GM23338 (cell line): ENCODE results near the gene DLG5. TPM values are rescaled to one million over a fixed set of nuclear protein-coding genes. Genes with fewer than 3 reads are reported as not detected.

Experiments
- ATAC-seq: fragments of 200-7000 bp; cut with Tn5 transposase; 3 replicates; pipeline ENCODE4 v1.9.1; 2020
- DNase-seq: peaks from one replicate; pipeline ENCODE4 v3.0.0-alpha.2; 2015; ENCODE audit warnings: low spot score
- H2AFZ ChIP-seq: fragments of 200-600 bp; sonication (generic); 2 replicates; pipeline ENCODE4 v1.8.0; 2016; ENCODE audit warnings: antibody characterized with exemption, mild to moderate bottlenecking, moderate library complexity
- H3F3A ChIP-seq: fragments of 200-600 bp; sonication (generic); replicated peaks from 2 replicates; pipeline ENCODE4 v1.8.0; 2017; ENCODE audit warnings: antibody characterized with exemption, mixed run types, low read depth
- H3K27ac ChIP-seq: fragments of 200-600 bp; sonication (generic); 2 replicates; pipeline ENCODE4 v1.6.1; 2016; ENCODE audit warnings: low read depth
- H3K27me3 ChIP-seq: fragments of 200-600 bp; sonication (generic); 2 replicates; pipeline ENCODE4 v1.8.0; 2016; ENCODE audit warnings: mild to moderate bottlenecking, mixed run types, moderate library complexity; ENCODE audit not compliant: insufficient read depth
- H3K36me3 ChIP-seq: fragments of 200-600 bp; sonication (generic); 2 replicates; pipeline ENCODE4 v1.8.0; 2016; ENCODE audit warnings: mild to moderate bottlenecking; ENCODE audit not compliant: insufficient read depth
- H3K4me1 ChIP-seq: fragments of 200-600 bp; sonication (generic); 2 replicates; pipeline ENCODE4 v1.8.0; 2016; ENCODE audit warnings: mild to moderate bottlenecking, moderate library complexity; ENCODE audit not compliant: insufficient read depth
- H3K4me2 ChIP-seq: fragments of 200-600 bp; sonication (generic); 2 replicates; pipeline ENCODE4 v1.7.1; 2017; ENCODE audit warnings: mixed run types
- H3K4me3 ChIP-seq: fragments of 200-600 bp; sonication (generic); 2 replicates; pipeline ENCODE4 v1.6.1; 2016; ENCODE audit warnings: mixed run types
- H3K79me2 ChIP-seq: fragments of 200-600 bp; sonication (generic); replicated peaks from 2 replicates; pipeline ENCODE4 v1.8.0; 2017; ENCODE audit warnings: mild to moderate bottlenecking; ENCODE audit not compliant: insufficient read depth
- H3K9me2 ChIP-seq: fragments of 200-600 bp; sonication (generic); 2 replicates; pipeline ENCODE4 v1.8.0; 2017; ENCODE audit not compliant: insufficient read depth
- H4K20me1 ChIP-seq: fragments of 200-600 bp; sonication (generic); replicated peaks from 2 replicates; pipeline ENCODE4 v1.8.0; 2017; ENCODE audit warnings: mild to moderate bottlenecking; ENCODE audit not compliant: insufficient read depth
- H3K27ac Mint-ChIP-seq: 2 replicates; pipeline ENCODE4 v1.8.0; 2020; ENCODE audit warnings: inconsistent platforms, mild to moderate bottlenecking, moderate library complexity, mixed read lengths
- H3K27me3 Mint-ChIP-seq: 3 replicates; pipeline ENCODE4 v1.8.0; 2022; ENCODE audit warnings: low read depth, mild to moderate bottlenecking, moderate library complexity, mixed read lengths, inconsistent platforms; ENCODE audit not compliant: insufficient read depth, poor library complexity
- H3K36me3 Mint-ChIP-seq: 3 replicates; pipeline ENCODE4 v1.8.0; 2021; ENCODE audit warnings: low read depth, mild to moderate bottlenecking, inconsistent platforms, moderate library complexity, mixed read lengths
- H3K4me1 Mint-ChIP-seq: 3 replicates; pipeline ENCODE4 v1.8.0; 2020; ENCODE audit warnings: mild to moderate bottlenecking, inconsistent platforms, mixed read lengths
- H3K4me3 Mint-ChIP-seq: 3 replicates; pipeline ENCODE4 v1.8.0; 2021; ENCODE audit warnings: moderate library complexity, mild to moderate bottlenecking, inconsistent platforms, mixed read lengths
- H3K9me3 Mint-ChIP-seq: 3 replicates; pipeline ENCODE4 v1.8.0; 2020; ENCODE audit warnings: moderate library complexity, mild to moderate bottlenecking, inconsistent platforms, mixed read lengths
- CREB1 ChIP-seq: fragments of 250-450 bp; sonication (Bioruptor Pico); IDR thresholded peaks from 2 replicates; pipeline ENCODE4 v1.5.0; 2020; ENCODE audit warnings: low read depth, mild to moderate bottlenecking, moderate library complexity
- EZH2 ChIP-seq: fragments of 200-600 bp; sonication (generic); IDR thresholded peaks from one replicate; pipeline ENCODE4 v1.8.0; 2017; ENCODE audit warnings: antibody characterized with exemption, mild to moderate bottlenecking, low read depth; ENCODE audit not compliant: unreplicated experiment
- EZH2phosphoT487 ChIP-seq: fragments of 200-600 bp; sonication (generic); IDR thresholded peaks from one replicate; pipeline ENCODE4 v1.8.1; 2018; ENCODE audit warnings: antibody characterized with exemption; ENCODE audit not compliant: unreplicated experiment
- JUNB ChIP-seq: IDR thresholded peaks from one replicate; pipeline ENCODE4 v1.6.1; 2016; ENCODE audit warnings: antibody characterized with exemption; ENCODE audit not compliant: unreplicated experiment
- NANOG ChIP-seq: IDR thresholded peaks from 2 replicates; pipeline ENCODE4 v1.6.1; 2016; ENCODE audit warnings: antibody characterized with exemption, borderline replicate concordance
- POLR2AphosphoS5 ChIP-seq: IDR thresholded peaks from 2 replicates; pipeline ENCODE4 v1.6.1; 2016; ENCODE audit warnings: antibody characterized with exemption, low read depth
- STAT1 ChIP-seq: IDR thresholded peaks from one replicate; pipeline ENCODE4 v1.6.1; 2016; ENCODE audit warnings: antibody characterized with exemption; ENCODE audit not compliant: unreplicated experiment
- ZNF114 ChIP-seq: fragments of 250-450 bp; sonication (Bioruptor Pico); IDR thresholded peaks from 2 replicates; pipeline ENCODE4 v1.5.0; 2020; ENCODE audit warnings: mild to moderate bottlenecking, moderate library complexity
- polyA plus RNA-seq: library from polyadenylated mRNA; unstranded; fragments of >200 nt; fragmentation: Nextera tagmentation; extraction: Ambion mirVana; gene quantifications from 2 replicates; pipeline ENCODE4 v1.2.1, GENCODE V29; 2016
- total RNA-seq: library from RNA; depleted of rRNA; stranded (reverse); fragments of >200 nt; shearing (Covaris generic); gene quantifications from 2 replicates; pipeline ENCODE4 v1.2.3, GENCODE V29; 2014
- TF ChIP-seq, protein P1 (sequence below): fragments of 250-450 bp; sonication (Bioruptor Pico); IDR thresholded peaks from 2 replicates; pipeline ENCODE4 v1.5.0; 2020; ENCODE audit warnings: mild to moderate bottlenecking, moderate library complexity
- TF ChIP-seq, protein P2 (sequence below), 2 experiments: fragments of 200-600 bp in 1 of 2; sonication (generic) in 1 of 2; conservative IDR thresholded peaks; 2 replicates each; pipeline versions ENCODE4 v1.5.1 to v1.6.1; 2016 to 2017; ENCODE audit warnings: antibody characterized with exemption in 2 of 2, low read depth in 2 of 2, mild to moderate bottlenecking in 2 of 2, moderate library complexity in 1 of 2
- TF ChIP-seq, protein P3 (sequence below): IDR thresholded peaks from 2 replicates; pipeline ENCODE4 v1.6.1; 2016; ENCODE audit warnings: antibody characterized with exemption
- TF ChIP-seq, protein P4 (sequence below): IDR thresholded peaks from one replicate; pipeline ENCODE4 v1.6.1; 2018; ENCODE audit warnings: antibody characterized with exemption; ENCODE audit not compliant: unreplicated experiment

The DLG5 gene
- total and polyA plus RNA-seq, 2 experiments from 2014 or later: 7.4 to 66.6 TPM

DNA sequence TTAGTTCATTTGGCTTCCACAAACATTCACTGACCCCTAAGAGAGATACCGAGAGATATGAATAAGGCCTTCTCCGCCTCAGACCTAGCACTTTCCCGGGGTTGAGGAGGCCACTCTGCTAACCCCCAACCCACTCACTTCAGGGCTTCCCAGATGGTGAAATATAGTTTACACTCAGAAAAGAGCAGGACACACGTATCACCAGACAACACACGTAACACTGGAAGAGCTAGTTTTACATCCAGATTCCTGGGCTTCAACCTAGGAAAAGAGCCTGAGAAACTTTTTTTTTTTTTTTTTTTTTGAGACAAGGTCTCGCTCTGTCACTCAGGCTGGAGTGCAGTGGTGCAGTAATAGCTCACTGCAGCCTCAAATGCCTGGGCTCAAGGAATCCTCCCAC is 15.2 kb upstream of the DLG5 start:
- Histone ChIP-seq H3K4me3 (no peak overlapping the region), H3K4me1 (peaks cover 10% of the 10 kb centered on the region), H2AFZ (no peak overlapping the region), H3K79me2 (no peaks in the 10 kb centered on the region), H3K27ac (no peak overlapping the region), H3K36me3 (no peaks in the 10 kb centered on the region; the same call in 1 of the 2 replicates), H3F3A (0 out of 2 replicates have a peak, but pooled peaks cover 4% of the 10 kb centered on the region), H3K4me2 (no peak overlapping the region), H4K20me1 (no peaks in the 10 kb centered on the region), H3K27me3 (no peaks in the 10 kb centered on the region), H3K9me2 (no peaks in the 10 kb centered on the region)
- Mint-ChIP-seq H3K27me3 (peaks cover 13% of the 10 kb centered on the region), H3K4me3 (no peak overlapping the region), H3K4me1 (peaks cover 22% of the 10 kb centered on the region), H3K36me3 (no peaks in the 10 kb centered on the region; the same call in 2 of the 3 replicates), H3K27ac (no peak overlapping the region), H3K9me3 (no peaks in the 10 kb centered on the region)
- DNase-seq (no peak), ATAC-seq (no peak)
- TF ChIP-seq, protein P1, sequence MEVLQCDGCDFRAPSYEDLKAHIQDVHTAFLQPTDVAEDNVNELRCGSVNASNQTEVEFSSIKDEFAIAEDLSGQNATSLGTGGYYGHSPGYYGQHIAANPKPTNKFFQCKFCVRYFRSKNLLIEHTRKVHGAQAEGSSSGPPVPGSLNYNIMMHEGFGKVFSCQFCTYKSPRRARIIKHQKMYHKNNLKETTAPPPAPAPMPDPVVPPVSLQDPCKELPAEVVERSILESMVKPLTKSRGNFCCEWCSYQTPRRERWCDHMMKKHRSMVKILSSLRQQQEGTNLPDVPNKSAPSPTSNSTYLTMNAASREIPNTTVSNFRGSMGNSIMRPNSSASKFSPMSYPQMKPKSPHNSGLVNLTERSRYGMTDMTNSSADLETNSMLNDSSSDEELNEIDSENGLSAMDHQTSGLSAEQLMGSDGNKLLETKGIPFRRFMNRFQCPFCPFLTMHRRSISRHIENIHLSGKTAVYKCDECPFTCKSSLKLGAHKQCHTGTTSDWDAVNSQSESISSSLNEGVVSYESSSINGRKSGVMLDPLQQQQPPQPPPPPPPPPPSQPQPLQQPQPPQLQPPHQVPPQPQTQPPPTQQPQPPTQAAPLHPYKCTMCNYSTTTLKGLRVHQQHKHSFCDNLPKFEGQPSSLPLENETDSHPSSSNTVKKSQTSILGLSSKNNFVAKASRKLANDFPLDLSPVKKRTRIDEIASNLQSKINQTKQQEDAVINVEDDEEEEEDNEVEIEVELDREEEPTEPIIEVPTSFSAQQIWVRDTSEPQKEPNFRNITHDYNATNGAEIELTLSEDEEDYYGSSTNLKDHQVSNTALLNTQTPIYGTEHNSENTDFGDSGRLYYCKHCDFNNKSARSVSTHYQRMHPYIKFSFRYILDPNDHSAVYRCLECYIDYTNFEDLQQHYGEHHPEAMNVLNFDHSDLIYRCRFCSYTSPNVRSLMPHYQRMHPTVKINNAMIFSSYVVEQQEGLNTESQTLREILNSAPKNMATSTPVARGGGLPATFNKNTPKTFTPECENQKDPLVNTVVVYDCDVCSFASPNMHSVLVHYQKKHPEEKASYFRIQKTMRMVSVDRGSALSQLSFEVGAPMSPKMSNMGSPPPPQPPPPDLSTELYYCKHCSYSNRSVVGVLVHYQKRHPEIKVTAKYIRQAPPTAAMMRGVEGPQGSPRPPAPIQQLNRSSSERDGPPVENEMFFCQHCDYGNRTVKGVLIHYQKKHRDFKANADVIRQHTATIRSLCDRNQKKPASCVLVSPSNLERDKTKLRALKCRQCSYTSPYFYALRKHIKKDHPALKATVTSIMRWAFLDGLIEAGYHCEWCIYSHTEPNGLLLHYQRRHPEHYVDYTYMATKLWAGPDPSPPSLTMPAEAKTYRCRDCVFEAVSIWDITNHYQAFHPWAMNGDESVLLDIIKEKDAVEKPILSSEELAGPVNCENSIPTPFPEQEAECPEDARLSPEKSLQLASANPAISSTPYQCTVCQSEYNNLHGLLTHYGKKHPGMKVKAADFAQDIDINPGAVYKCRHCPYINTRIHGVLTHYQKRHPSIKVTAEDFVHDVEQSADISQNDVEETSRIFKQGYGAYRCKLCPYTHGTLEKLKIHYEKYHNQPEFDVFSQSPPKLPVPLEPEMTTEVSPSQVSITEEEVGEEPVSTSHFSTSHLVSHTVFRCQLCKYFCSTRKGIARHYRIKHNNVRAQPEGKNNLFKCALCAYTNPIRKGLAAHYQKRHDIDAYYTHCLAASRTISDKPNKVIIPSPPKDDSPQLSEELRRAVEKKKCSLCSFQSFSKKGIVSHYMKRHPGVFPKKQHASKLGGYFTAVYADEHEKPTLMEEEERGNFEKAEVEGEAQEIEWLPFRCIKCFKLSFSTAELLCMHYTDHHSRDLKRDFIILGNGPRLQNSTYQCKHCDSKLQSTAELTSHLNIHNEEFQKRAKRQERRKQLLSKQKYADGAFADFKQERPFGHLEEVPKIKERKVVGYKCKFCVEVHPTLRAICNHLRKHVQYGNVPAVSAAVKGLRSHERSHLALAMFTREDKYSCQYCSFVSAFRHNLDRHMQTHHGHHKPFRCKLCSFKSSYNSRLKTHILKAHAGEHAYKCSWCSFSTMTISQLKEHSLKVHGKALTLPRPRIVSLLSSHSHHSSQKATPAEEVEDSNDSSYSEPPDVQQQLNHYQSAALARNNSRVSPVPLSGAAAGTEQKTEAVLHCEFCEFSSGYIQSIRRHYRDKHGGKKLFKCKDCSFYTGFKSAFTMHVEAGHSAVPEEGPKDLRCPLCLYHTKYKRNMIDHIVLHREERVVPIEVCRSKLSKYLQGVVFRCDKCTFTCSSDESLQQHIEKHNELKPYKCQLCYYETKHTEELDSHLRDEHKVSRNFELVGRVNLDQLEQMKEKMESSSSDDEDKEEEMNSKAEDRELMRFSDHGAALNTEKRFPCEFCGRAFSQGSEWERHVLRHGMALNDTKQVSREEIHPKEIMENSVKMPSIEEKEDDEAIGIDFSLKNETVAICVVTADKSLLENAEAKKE (CRISPR knock-in tag): no peak
- no peak for TF ChIP-seq CREB1 (CRISPR knock-in tag)
- TF ChIP-seq EZH2phosphoT487: no peak
- TF ChIP-seq NANOG: no peak
- no peak for TF ChIP-seq ZNF114
- TF ChIP-seq JUNB: no peak
- TF ChIP-seq, protein P2, sequence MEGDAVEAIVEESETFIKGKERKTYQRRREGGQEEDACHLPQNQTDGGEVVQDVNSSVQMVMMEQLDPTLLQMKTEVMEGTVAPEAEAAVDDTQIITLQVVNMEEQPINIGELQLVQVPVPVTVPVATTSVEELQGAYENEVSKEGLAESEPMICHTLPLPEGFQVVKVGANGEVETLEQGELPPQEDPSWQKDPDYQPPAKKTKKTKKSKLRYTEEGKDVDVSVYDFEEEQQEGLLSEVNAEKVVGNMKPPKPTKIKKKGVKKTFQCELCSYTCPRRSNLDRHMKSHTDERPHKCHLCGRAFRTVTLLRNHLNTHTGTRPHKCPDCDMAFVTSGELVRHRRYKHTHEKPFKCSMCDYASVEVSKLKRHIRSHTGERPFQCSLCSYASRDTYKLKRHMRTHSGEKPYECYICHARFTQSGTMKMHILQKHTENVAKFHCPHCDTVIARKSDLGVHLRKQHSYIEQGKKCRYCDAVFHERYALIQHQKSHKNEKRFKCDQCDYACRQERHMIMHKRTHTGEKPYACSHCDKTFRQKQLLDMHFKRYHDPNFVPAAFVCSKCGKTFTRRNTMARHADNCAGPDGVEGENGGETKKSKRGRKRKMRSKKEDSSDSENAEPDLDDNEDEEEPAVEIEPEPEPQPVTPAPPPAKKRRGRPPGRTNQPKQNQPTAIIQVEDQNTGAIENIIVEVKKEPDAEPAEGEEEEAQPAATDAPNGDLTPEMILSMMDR (conservative IDR thresholded peaks at IDR 0.05; ENCODE audit: low read depth in 2 of 2): no peak
- TF ChIP-seq POLR2AphosphoS5: no peak
- TF ChIP-seq, protein P3, sequence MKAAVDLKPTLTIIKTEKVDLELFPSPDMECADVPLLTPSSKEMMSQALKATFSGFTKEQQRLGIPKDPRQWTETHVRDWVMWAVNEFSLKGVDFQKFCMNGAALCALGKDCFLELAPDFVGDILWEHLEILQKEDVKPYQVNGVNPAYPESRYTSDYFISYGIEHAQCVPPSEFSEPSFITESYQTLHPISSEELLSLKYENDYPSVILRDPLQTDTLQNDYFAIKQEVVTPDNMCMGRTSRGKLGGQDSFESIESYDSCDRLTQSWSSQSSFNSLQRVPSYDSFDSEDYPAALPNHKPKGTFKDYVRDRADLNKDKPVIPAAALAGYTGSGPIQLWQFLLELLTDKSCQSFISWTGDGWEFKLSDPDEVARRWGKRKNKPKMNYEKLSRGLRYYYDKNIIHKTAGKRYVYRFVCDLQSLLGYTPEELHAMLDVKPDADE: no peak
- TF ChIP-seq, protein P4, sequence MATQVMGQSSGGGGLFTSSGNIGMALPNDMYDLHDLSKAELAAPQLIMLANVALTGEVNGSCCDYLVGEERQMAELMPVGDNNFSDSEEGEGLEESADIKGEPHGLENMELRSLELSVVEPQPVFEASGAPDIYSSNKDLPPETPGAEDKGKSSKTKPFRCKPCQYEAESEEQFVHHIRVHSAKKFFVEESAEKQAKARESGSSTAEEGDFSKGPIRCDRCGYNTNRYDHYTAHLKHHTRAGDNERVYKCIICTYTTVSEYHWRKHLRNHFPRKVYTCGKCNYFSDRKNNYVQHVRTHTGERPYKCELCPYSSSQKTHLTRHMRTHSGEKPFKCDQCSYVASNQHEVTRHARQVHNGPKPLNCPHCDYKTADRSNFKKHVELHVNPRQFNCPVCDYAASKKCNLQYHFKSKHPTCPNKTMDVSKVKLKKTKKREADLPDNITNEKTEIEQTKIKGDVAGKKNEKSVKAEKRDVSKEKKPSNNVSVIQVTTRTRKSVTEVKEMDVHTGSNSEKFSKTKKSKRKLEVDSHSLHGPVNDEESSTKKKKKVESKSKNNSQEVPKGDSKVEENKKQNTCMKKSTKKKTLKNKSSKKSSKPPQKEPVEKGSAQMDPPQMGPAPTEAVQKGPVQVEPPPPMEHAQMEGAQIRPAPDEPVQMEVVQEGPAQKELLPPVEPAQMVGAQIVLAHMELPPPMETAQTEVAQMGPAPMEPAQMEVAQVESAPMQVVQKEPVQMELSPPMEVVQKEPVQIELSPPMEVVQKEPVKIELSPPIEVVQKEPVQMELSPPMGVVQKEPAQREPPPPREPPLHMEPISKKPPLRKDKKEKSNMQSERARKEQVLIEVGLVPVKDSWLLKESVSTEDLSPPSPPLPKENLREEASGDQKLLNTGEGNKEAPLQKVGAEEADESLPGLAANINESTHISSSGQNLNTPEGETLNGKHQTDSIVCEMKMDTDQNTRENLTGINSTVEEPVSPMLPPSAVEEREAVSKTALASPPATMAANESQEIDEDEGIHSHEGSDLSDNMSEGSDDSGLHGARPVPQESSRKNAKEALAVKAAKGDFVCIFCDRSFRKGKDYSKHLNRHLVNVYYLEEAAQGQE: no peak
- TF ChIP-seq STAT1: no peak
- TF ChIP-seq EZH2: no peak
